HG03060 (cell line): ENCODE results near the gene LARGE1.
"Not testable (repeated sequence)": the region's sequence is repeated elsewhere in the genome, so short reads cannot be mapped to it uniquely, and the experiment has no call there.

Experiments
- ATAC-seq: cut with Tn5 transposase; IDR thresholded peaks from one replicate; pipeline ENCODE4 v1.9.1; 2021; ENCODE audit warnings: low read depth, moderate number of reproducible peaks; ENCODE audit not compliant: unreplicated experiment

The LARGE1 gene

DNA sequence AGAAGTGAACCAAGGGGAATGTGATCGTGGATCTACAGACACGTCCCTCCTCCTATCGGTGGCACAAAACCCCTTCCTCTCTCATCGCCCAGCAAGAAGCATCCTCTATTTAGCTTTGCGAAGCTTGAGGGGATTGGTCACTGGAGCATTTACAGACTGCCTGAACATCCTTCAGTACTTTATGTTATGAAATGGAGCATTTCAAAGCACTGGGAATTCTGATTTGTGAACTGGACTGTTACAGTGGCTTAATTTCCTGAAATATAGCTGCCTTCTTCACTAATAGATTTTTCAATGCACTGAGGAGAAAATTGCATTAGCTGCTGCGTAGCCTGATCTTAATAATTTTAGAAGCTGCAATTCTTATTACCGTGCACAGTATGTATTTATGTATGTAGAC is 344.5 kb downstream of the LARGE1 start:
- no peak for ATAC-seq

- ATAC-seq: no peak
Measured at GRCh38 chr22:33575041-33575440, 345.2 kb downstream of the LARGE1 start.

DNA sequence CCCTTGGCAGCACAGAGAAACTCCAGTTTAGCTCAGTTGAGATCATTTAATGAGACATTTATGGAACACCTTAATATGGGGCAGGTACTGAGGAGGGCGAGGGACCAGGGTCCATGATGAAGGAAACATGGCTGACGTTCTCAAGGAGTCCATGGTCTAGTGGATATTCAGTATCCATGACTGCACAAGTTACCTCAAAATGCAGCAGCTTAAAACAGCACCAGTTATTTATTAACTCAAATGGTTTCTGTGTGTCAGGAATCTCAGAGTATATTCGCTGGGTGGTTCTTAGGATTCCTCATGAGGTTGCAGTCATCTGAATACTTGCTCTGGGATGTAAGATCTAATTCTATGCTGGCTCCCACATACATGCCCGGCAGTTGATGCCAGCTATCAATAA is 346.8 kb downstream of the LARGE1 start:
- ATAC-seq: no peak

DNA sequence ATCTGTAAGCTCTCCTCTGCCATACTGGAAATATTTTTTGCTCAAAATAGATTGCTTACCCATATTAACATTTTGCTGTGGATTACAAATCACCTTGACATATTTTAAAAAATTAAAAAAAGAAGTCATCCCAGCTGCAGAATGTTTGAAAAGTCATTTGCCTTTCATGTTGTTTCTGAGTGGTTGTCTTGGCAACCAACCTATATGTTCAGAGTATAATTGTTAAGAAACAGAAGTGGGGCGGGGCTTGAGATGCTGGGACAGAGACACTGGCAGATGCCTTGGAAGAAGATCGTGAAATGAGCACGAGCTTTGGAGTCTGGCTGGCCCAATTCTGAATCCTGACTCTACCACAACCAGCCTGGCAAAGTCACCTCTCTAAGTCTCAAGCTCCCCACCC is 348.2 kb downstream of the LARGE1 start:
- ATAC-seq: no peak

GRCh38 chr22:33570110-33570509 is 350.2 kb downstream of the LARGE1 start:
- ATAC-seq: no peak

GRCh38 chr22:33569559-33569958 is 350.7 kb downstream of the LARGE1 start:
- no peak for ATAC-seq

DNA sequence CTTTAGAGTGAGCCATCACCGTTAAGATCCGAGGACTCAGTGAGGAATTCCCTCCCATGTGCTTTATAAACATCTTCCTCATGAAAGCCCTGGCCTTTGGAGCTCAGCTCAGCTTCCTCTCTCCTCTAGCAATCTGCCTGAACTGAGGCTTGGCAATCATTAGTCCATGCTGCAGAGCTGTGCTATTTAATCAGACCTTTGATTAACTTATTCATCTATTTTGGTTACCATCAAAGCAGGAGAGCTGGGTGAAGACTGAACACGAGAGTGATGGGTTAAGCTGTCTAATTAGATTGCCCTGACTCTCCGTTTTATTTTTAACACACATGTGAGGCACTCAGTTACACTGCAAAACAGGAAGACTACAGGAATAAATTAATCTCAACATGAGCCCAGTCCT is 351.3 kb downstream of the LARGE1 start:
- no peak for ATAC-seq

- not testable (repeated sequence) for ATAC-seq
Measured at GRCh38 chr22:33566495-33566894, 353.8 kb downstream of the LARGE1 start.

- ATAC-seq: no peak
Measured at GRCh38 chr22:33565580-33565995, 354.7 kb downstream of the LARGE1 start.

DNA sequence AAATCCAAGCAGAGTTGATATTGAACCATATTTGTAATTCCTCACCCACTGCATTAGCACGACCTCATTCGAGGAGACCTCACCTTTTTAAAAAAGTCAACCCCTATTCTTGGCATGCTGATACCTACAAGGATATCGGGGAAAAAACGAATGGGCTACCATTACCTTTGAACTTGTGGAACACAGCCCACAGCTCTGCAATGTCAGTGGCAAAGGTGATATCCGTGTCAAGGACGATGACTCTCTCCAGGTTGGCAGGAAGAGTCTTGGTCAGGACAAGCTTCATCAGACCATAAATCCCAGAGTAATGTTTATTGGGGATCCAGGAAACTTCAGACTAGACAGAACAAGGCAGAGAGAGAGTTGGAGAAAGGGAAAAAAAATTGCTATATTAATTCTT is 355.6 kb downstream of the LARGE1 start:
- ATAC-seq: no peak

DNA sequence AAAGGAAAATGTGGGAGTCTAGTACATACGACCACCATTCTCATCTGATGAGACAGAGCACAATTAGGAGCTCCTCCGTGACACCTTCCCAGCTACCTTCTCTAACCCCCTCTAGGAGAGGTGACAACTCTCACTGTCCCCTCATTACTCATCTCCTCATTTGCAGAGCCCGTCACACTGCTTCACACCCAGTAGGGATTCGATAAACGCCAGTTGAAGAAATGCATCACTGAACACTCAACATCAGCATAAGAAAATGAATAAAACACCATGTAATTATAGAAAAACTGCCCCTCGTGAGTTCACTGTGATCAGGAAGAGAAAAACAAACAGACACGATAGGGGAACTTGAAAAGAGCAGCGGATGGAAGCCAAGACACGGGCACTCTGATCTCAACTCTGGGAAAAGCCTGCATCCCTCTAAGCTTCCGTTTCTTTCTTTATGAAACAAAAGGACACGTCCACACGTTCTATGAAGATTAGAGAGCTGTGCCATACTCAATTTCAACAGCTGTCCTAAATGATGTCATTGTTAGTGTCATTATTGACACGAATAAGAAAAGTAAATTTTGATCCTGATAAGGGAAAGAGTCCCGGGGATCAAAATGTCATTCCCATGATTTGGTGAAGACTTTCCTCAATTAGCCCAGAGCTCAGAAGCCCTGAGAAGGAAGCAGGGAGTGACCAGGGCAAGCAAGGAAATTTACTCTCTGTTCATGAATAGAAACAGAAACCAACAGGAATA is 356.9 kb downstream of the LARGE1 start:
- ATAC-seq: no peak

GRCh38 chr22:33562501-33562900 is 357.8 kb downstream of the LARGE1 start:
- ATAC-seq: no peak

- ATAC-seq: no peak
Measured at GRCh38 chr22:33561149-33561807, 359.0 kb downstream of the LARGE1 start.

DNA sequence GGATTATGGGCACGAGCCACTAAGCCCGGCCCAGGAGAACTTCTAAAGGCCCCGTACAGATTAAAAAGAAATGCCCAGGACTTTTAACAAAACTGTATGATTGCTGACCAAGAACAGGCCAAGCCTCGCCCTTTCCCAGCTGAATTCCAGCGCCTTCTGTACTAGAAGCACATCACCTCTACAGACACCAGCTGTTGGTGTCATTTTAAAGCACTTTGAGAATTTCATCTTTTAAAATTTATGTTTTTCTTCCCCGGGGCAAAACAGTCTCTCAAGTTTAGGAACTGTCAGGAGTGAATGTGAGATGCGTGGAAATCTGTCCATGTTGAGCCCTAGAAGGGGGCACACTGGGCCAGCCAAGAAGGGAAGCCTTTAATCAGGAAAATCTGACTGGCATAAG is 362.4 kb downstream of the LARGE1 start:
- no peak for ATAC-seq

DNA sequence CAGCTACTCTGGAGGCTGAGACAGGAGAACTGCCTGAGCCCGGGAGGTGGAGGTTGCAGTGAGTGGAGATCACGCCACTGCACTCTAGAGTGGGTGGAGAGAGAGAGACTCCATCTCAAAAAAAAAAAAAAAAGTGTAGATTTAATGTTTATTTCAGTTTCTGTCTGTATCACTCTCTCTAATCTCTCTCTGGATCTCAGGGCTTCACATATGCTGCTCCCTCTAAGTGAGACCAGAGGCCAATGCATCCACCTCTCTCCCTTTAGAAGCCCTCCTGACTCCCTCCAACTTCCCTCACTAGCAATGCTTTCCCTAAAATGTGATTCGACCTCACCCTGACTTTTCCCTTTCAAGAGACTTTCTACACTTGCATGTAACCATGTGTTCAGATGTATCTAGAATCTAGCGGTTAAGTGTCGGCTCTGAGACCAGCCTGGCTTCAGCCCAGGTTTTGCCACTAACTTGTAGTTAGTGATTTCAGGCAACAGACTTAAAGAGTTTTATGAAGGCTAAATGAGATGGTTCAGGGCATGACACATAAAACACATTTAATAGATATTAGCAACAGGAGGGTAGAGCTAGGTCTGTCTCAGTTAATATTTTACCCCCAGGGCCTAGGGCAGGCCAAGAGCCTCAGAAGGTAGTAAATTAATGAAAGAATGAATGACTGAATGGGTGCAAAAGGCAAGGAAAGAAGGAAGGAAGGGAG is 364.3 kb downstream of the LARGE1 start:
- no peak for ATAC-seq

GRCh38 chr22:33553493-33553892 is 366.8 kb downstream of the LARGE1 start:
- ATAC-seq: no peak

GRCh38 chr22:33544707-33545106 is 375.6 kb downstream of the LARGE1 start:
- ATAC-seq: no peak

DNA sequence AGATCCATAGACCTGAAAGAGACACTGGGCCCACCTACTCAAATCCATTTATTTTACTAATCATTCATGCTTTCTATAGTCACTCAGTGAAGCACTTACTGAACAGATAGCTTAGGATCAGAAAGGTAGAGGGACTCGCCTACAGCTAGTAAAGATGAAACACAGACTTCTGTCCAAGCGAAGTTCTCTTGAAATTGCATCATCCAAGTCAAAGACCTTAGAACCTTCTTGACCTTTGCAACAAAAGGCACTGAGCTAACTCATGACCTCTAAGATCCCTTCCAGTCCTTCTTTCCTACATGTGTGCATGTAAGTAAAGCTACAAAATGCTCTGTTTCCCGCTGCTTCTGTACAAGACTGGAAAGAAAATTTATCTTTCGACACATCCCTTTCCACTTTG is 377.6 kb downstream of the LARGE1 start:
- no peak for ATAC-seq

DNA sequence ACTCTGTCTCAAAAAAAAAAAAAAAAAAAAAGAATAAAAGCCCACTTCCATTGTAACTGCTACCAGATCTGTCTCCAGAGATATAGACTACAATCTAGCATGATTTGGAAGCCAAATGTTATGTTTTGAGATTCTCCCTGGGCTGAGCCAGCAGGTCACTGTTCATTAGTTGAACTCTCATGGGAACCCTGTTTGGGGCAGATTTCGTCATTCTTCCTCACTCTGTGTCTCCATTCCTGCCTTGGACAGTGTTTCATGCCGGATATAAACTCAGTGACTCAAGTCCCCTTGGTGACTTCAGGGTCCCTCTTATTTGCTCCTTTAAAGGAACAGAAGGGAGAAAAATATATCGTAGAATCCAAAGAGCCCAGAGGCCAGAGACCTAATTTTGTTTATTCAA is 378.1 kb downstream of the LARGE1 start:
- ATAC-seq: no peak

- no peak for ATAC-seq
Measured at GRCh38 chr22:33539902-33540751, 380.1 kb downstream of the LARGE1 start.
